ENCODE data around the gene SLC35E1. TPM values are rescaled to one million over a fixed set of nuclear protein-coding genes. Genes with fewer than 3 reads are reported as not detected.

SLC35E1 gene
- total RNA-seq, 1 experiment from 2014 or later = 49.1 TPM

GRCh38 chr19:16520986-16521624 lies 51.1 kb downstream of the SLC35E1 start (continued):
- TF ChIP-seq SP1 (IDR thresholded peaks at IDR 0.05; ENCODE audit: low read depth) = no peak
- TF ChIP-seq YY1 (IDR thresholded peaks at IDR 0.05; ENCODE audit: extremely low read depth, insufficient replicate concordance, low read depth, low read length) = no peak

- no peaks in the 10 kb centered on the region for H3K4me1 ChIP-seq (ENCODE audit: control insufficient read depth in 1 of 2, insufficient read depth in 2 of 2, low read length in 2 of 2)
- no peak overlapping the region for H3K4me3 ChIP-seq (replicated peaks in 1 of 2; ENCODE audit: low read depth in 1 of 2, low read length in 2 of 2)
- H3K27me3 ChIP-seq (ENCODE audit: insufficient read depth, low read length) = no peaks in the 10 kb centered on the region
- no peak overlapping the region for H3K27ac ChIP-seq (ENCODE audit: low read depth, low read length)
- DNase-seq (ENCODE audit: low read depth, low spot score) = no peak
- POLR2A ChIA-PET = no interaction called here
- intact Hi-C loops (cut with micrococcal nuclease) = no loop called here
- H2AFZ ChIP-seq (ENCODE audit: low read depth, low read length, poor library complexity, severe bottlenecking) = no peak overlapping the region
- CTCF ChIA-PET = no interaction called here
- H3K4me2 ChIP-seq (ENCODE audit: low read length) = no peak overlapping the region
- no peak for ATAC-seq
- H3K36me3 ChIP-seq (ENCODE audit: control insufficient read depth in 1 of 2, insufficient read depth in 2 of 2, low read length in 2 of 2) = peaks cover 37 to 68% of the 10 kb centered on the region in 2 experiments; a peak in 3 of 4 replicates
- no peaks in the 10 kb centered on the region for H3K9me2 ChIP-seq (ENCODE audit: insufficient read depth)
- no peaks in the 10 kb centered on the region; the same call in 1 of the 2 replicates for H3K79me2 ChIP-seq (ENCODE audit: insufficient read depth, low read length)
- H3K9me3 ChIP-seq (ENCODE audit: control insufficient read depth in 1 of 2, insufficient read depth in 1 of 2, low read depth in 1 of 2, low read length in 2 of 2) = no peaks in the 10 kb centered on the region
- RAD21 ChIA-PET (ENCODE audit: low non-redundant PET in 1 of 2, low total read pairs in 2 of 2, uncharacterized antibody in 2 of 2, unreplicated experiment in 2 of 2) = no interaction called here
- no peaks in the 10 kb centered on the region for H4K20me1 ChIP-seq (ENCODE audit: insufficient read depth)
- H3K9ac ChIP-seq (ENCODE audit: low read length) = no peak overlapping the region
- TF ChIP-seq CTCF (IDR thresholded peaks at IDR 0.05 in 2 of 3, conservative IDR thresholded peaks at IDR 0.05 in 1 of 3; ENCODE audit: borderline replicate concordance in 1 of 3, insufficient read depth in 1 of 3, low read depth in 2 of 3, low read length in 2 of 3) (no peak), SP1 (IDR thresholded peaks at IDR 0.05; ENCODE audit: low read depth) (no peak), RAD21 (IDR thresholded peaks at IDR 0.05; ENCODE audit: low read depth) (no peak), POLR2AphosphoS5 (IDR thresholded peaks at IDR 0.05; ENCODE audit: low read depth, low read length) (no peak), POLR2A (IDR thresholded peaks at IDR 0.05; ENCODE audit: borderline replicate concordance, extremely low read depth, insufficient read depth, insufficient read length) (no peak), ZNF274 (IDR thresholded peaks at IDR 0.05; ENCODE audit: low read depth, low read length) (no peak), CBX3 (IDR thresholded peaks at IDR 0.05; ENCODE audit: low read depth) (no peak), EZH2 (IDR thresholded peaks at IDR 0.05) (no peak), ELF1 (IDR thresholded peaks at IDR 0.05; ENCODE audit: borderline replicate concordance, low read depth) (no peak), ZFX (IDR thresholded peaks at IDR 0.05) (no peak), SRF (IDR thresholded peaks at IDR 0.05; ENCODE audit: low read depth) (no peak), CEBPB (IDR thresholded peaks at IDR 0.05; ENCODE audit: low read depth) (no peak), TCF7L2 (IDR thresholded peaks at IDR 0.05; ENCODE audit: borderline replicate concordance, extremely low read depth, insufficient read depth, insufficient read length) (no peak), FOSL1 (IDR thresholded peaks at IDR 0.05; ENCODE audit: low read depth) (no peak), JUND (IDR thresholded peaks at IDR 0.05) (no peak)
- TF ChIP-seq, protein P1, sequence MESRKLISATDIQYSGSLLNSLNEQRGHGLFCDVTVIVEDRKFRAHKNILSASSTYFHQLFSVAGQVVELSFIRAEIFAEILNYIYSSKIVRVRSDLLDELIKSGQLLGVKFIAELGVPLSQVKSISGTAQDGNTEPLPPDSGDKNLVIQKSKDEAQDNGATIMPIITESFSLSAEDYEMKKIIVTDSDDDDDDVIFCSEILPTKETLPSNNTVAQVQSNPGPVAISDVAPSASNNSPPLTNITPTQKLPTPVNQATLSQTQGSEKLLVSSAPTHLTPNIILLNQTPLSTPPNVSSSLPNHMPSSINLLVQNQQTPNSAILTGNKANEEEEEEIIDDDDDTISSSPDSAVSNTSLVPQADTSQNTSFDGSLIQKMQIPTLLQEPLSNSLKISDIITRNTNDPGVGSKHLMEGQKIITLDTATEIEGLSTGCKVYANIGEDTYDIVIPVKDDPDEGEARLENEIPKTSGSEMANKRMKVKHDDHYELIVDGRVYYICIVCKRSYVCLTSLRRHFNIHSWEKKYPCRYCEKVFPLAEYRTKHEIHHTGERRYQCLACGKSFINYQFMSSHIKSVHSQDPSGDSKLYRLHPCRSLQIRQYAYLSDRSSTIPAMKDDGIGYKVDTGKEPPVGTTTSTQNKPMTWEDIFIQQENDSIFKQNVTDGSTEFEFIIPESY (IDR thresholded peaks at IDR 0.05; ENCODE audit: extremely low read depth, insufficient replicate concordance, low read length) = no peak
- TF ChIP-seq, protein P2, sequence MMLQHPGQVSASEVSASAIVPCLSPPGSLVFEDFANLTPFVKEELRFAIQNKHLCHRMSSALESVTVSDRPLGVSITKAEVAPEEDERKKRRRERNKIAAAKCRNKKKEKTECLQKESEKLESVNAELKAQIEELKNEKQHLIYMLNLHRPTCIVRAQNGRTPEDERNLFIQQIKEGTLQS (IDR thresholded peaks at IDR 0.05) = no peak
- no TSS peak for BruUV-seq (replicated peaks)
Observed at GRCh38 chr19:16520074-16520973, 51.9 kb downstream of the SLC35E1 start.
